ENCODE measurements around the gene CRYGN. TPM values are rescaled to one million over a fixed set of nuclear protein-coding genes. Genes with fewer than 3 reads are reported as not detected.

CRYGN gene
- total RNA-seq, 4 donors from 2014 or later: 0.19 TPM; not detected in 3

DNA sequence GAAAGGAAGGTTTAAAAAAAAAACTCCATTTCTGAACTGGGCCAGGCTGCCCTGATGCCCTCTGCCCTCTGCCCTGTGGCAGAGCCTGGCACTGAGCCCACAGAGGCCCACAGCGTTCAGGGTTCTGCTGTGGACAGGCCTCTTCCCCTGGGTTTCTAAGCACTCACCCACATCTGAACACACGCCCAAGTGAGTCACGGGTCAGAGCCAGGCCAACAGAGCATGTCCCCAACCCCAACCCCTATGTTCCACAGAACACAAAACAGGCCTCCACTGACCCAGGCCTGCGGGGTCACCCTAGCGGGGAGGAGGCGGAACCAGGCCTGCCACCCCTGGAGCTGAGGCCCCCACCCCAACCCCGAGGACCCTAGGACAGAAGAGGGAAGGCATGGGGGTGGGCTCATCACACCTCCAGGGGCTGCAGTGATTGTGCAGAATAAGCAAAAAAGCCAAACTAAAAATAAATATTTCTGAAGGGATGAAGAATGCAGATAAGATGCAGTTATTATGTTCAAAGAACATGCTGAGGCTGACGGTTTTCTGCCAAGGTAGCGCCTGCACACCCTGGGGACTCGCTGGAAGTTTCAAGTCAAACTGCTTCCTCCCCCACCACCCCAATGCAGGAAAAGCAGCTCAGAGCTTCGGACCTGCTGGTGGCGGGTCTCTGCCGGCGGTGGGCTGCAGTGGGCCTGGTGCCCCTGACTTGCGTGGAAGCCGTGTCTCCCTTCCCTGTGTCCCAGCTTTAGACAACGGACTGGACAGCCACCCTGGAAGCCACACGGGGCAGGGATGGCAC, 35.5 kb downstream of the CRYGN start:
- 47 to 55% methylated on average over 6 to 9 of the region's 18 CpGs for WGBS, 2 donors
- TF ChIP-seq, protein P1, sequence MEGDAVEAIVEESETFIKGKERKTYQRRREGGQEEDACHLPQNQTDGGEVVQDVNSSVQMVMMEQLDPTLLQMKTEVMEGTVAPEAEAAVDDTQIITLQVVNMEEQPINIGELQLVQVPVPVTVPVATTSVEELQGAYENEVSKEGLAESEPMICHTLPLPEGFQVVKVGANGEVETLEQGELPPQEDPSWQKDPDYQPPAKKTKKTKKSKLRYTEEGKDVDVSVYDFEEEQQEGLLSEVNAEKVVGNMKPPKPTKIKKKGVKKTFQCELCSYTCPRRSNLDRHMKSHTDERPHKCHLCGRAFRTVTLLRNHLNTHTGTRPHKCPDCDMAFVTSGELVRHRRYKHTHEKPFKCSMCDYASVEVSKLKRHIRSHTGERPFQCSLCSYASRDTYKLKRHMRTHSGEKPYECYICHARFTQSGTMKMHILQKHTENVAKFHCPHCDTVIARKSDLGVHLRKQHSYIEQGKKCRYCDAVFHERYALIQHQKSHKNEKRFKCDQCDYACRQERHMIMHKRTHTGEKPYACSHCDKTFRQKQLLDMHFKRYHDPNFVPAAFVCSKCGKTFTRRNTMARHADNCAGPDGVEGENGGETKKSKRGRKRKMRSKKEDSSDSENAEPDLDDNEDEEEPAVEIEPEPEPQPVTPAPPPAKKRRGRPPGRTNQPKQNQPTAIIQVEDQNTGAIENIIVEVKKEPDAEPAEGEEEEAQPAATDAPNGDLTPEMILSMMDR (IDR thresholded peaks at IDR 0.05): no peak
- no peak for TF ChIP-seq POLR2A (IDR thresholded peaks at IDR 0.05)
- DNase-seq: no peak
- Histone ChIP-seq H3K9me3 (no peaks in the 10 kb centered on the region), H3K4me1 (peaks cover 4 to 31% (median 11%) of the 10 kb centered on the region in 3 donors), H3K4me3 (no peak overlapping the region), H3K36me3 (no peaks in the 10 kb centered on the region), H3K27me3 (peaks cover 0 to 54% (median 7%) of the 10 kb centered on the region in 4 donors), H3K27ac (peak overlapping the region in 2 of 4 donors; percentile 14 to 44)
- intact Hi-C loops (cut with DNase I): no loop called here

DNA sequence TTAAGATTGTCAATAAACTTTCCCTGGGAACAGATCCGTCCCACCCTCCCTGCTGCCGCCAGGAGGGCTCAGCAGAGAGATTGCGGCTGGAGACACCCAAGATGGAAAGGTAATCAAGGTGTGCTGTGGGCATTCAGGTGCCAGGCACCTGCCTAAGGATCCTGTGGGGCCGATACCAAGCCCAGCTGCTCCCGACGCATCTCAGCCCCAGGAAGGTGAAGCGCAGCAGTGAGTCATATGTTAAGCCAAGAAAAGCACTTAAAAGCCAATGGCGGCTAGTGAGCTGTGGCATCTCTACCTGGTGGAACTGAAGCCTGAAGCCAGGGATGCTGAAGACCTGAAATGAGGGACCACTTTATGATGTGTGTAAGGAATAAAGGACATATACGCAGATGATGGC, 36.2 kb downstream of the CRYGN start:
- Histone ChIP-seq H3K4me1 (peaks cover 0 to 24% (median 8%) of the 10 kb centered on the region in 3 donors), H3K9me3 (no peaks in the 10 kb centered on the region), H3K27me3 (peaks cover 0 to 52% (median 2%) of the 10 kb centered on the region in 4 donors), H3K4me3 (no peak overlapping the region), H3K27ac (peak overlapping the region in 1 of 4 donors; percentile 44), H3K36me3 (no peaks in the 10 kb centered on the region)
- intact Hi-C loops (cut with DNase I): no loop called here
- WGBS, 2 donors: 44 to 65% methylated on average over 9 of the region's 9 CpGs
- no peak for DNase-seq
- TF ChIP-seq, protein P1 (IDR thresholded peaks at IDR 0.05): no peak
- no peak for TF ChIP-seq POLR2A (IDR thresholded peaks at IDR 0.05)

DNA sequence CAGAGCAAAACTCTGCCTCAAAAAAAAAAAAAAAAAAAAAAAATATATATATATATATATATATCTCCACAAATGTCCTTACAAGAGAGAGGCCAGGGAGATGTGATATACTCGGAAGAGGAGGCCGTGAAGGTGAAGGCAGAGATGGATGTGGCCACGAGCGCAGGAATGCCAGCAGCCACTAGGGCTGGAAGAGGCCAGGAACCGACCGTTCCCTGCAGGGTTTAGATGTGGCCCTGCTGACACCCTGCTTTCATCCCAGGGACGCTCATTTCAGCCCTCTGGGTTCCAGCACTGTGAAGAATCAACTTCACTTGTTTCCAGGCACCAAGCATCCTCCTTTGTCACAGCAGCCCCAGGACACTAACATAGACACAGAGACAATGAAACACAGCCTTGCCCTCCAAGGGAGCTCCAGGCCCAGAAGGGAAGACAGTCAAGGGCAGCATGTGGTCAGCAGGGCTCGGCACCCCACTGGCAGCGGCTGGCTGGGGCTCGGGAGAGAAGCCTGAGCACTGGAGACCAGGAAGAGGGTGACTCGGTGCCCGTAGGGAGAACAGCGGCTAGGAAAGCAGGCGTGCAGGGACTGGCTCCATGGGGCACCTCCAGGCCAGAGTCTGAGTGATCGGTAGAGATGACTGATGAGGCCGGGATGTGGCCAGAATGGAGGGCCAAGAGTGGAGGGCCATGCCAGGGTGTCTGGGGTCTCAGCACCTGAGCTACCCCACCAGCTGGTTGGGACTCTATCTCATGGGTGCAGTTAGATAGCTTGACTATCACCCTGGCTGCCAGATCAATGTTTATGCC, 37.7 kb downstream of the CRYGN start:
- H3K4me3 ChIP-seq: no peak overlapping the region
- WGBS, 2 donors: 77 to 90% methylated on average over 9 to 16 of the region's 16 CpGs
- no peak for DNase-seq
- no peaks in the 10 kb centered on the region for H3K36me3 ChIP-seq
- no peak for TF ChIP-seq POLR2A (IDR thresholded peaks at IDR 0.05)
- TF ChIP-seq, protein P1 (IDR thresholded peaks at IDR 0.05): no peak
- H3K9me3 ChIP-seq: no peaks in the 10 kb centered on the region
- no peak overlapping the region for H3K27ac ChIP-seq
- peaks cover 0 to 36% (median 0%) of the 10 kb centered on the region in 4 donors for H3K27me3 ChIP-seq
- H3K4me1 ChIP-seq: peaks cover 0 to 21% (median 8%) of the 10 kb centered on the region in 3 donors
- intact Hi-C loops (cut with DNase I): no loop called here

GRCh38 chr7:151400626-151401315, 39.2 kb downstream of the CRYGN start:
- intact Hi-C loops (cut with DNase I): no loop called here
- peaks cover 0 to 32% (median 0%) of the 10 kb centered on the region in 4 donors for H3K27me3 ChIP-seq
- peaks cover 0 to 21% (median 8%) of the 10 kb centered on the region in 3 donors for H3K4me1 ChIP-seq
- no peak overlapping the region for H3K27ac ChIP-seq
- WGBS, 2 donors: 41% methylated on average over 5 to 9 of the region's 14 CpGs
- DNase-seq: no peak
- H3K36me3 ChIP-seq: no peaks in the 10 kb centered on the region
- H3K4me3 ChIP-seq: no peak overlapping the region
- TF ChIP-seq, protein P1 (IDR thresholded peaks at IDR 0.05): no peak
- TF ChIP-seq POLR2A (IDR thresholded peaks at IDR 0.05): no peak
- no peaks in the 10 kb centered on the region for H3K9me3 ChIP-seq

Measured in esophagus squamous epithelium (tissue), 5 donors.